Body of pancreas (tissue), 4 donors: ENCODE results near the gene EHBP1L1. TPM values are rescaled to one million over a fixed set of nuclear protein-coding genes. Genes with fewer than 3 reads are reported as not detected.

Experiments
- ATAC-seq: fragments of 150-250 bp; one replicate; pipeline ENCODE4 v1.9.1; 2016
- DNase-seq, 4 donors: peaks; one replicate each; pipeline ENCODE4 v3.0.0-alpha.2; 2019
- H3K27ac ChIP-seq, 4 donors: fragments of 200-600 bp; sonication (generic); 1 replicate in 3 of 4; 2 replicates in 1 of 4; pipeline versions ENCODE4 v1.5.1 to v1.6.1; 2016 to 2019; ENCODE audit warnings: mild to moderate bottlenecking in 1 of 4, mixed read lengths in 1 of 4, moderate library complexity in 1 of 4
- H3K27me3 ChIP-seq, 2 donors: fragments of 200-600 bp; sonication (generic); one replicate each; pipeline ENCODE4 v1.6.0; 2016; ENCODE audit warnings: mild to moderate bottlenecking in 1 of 2
- H3K36me3 ChIP-seq, 2 donors: fragments of 200-600 bp; sonication (generic); replicated peaks in 1 of 2; 2 replicates each; pipeline ENCODE4 v1.5.1; 2016; ENCODE audit warnings: low read depth in 2 of 2; ENCODE audit not compliant: insufficient read depth in 1 of 2
- H3K4me1 ChIP-seq: fragments of 200-600 bp; sonication (generic); one replicate; pipeline ENCODE4 v1.6.0; 2016
- H3K4me3 ChIP-seq, 2 donors: fragments of 200-600 bp; sonication (generic); 1 replicate in 1 of 2; 2 replicates in 1 of 2; pipeline ENCODE4 v1.5.1; 2016 to 2019
- H3K9me3 ChIP-seq, 3 donors: fragments of 200-600 bp; sonication (generic); 1 replicate in 2 of 3; 2 replicates in 1 of 3; pipeline ENCODE4 v1.5.1; 2016
- POLR2A ChIP-seq, 3 donors: fragments of 450-650 bp; IDR thresholded peaks; one replicate each; pipeline ENCODE4 v1.6.1; 2016; ENCODE audit warnings: antibody characterized with exemption in 3 of 3, mild to moderate bottlenecking in 2 of 3
- WGBS, 2 donors: methylation state at CpG; one replicate each; pipeline ENCODE4 v1.1.5; 2017; 5-methylcytosine and 5-hydroxymethylcytosine counted together
- intact Hi-C: fragments of 100-400 bp; cut with DNase I; formaldehyde crosslinking; loops from one replicate; pipeline ENCODE4 v1.15.1; 2023
- total RNA-seq, 2 donors: library from RNA; depleted of rRNA; stranded (reverse); fragments of >200 nt; gene quantifications; one replicate each; pipeline ENCODE4 v1.1.0, GENCODE V29; 2016
- TF ChIP-seq, protein P1 (sequence below), 7 experiments: fragments of 450-650 bp in 4 of 7; fragments of 200-600 bp in 3 of 7; sonication (generic) in 3 of 7; IDR thresholded peaks; one replicate each; pipeline ENCODE4 v1.5.1; 2016 to 2019; ENCODE audit warnings: antibody characterized with exemption in 7 of 7

Gene EHBP1L1
- total RNA-seq, 2 donors from 2014 or later: 35.0 to 76.1 TPM

DNA sequence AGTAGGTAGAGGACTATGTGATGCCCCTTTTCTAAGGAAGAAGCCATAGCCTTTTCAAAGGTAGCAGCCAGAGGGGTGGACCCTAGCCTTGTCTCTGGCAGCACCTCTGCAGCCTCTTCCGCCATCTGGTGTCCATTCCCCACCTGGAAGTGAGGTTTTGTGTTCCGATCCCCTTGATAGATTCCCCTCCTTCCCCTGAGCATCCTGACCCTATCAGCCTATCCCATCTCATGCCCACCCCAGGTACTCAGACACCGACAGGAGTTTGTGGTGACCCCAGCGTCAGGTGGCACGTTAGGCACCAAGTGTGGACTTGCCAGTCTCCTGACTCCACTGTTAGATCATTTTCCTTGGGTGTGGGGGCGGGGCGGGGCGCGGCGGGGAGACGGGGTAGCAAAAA, 3.9 kb upstream of the EHBP1L1 start:
- TF ChIP-seq, protein P1, sequence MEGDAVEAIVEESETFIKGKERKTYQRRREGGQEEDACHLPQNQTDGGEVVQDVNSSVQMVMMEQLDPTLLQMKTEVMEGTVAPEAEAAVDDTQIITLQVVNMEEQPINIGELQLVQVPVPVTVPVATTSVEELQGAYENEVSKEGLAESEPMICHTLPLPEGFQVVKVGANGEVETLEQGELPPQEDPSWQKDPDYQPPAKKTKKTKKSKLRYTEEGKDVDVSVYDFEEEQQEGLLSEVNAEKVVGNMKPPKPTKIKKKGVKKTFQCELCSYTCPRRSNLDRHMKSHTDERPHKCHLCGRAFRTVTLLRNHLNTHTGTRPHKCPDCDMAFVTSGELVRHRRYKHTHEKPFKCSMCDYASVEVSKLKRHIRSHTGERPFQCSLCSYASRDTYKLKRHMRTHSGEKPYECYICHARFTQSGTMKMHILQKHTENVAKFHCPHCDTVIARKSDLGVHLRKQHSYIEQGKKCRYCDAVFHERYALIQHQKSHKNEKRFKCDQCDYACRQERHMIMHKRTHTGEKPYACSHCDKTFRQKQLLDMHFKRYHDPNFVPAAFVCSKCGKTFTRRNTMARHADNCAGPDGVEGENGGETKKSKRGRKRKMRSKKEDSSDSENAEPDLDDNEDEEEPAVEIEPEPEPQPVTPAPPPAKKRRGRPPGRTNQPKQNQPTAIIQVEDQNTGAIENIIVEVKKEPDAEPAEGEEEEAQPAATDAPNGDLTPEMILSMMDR (IDR thresholded peaks at IDR 0.05): peak in 5 of 7 experiments; percentile 4 to 52 (median 44)
- TF ChIP-seq POLR2A (IDR thresholded peaks at IDR 0.05): peak in 1 of 3 donors; percentile 19
- peak; percentile 51 to 58 (median 52) for DNase-seq
- intact Hi-C loops: no loop called here

DNA sequence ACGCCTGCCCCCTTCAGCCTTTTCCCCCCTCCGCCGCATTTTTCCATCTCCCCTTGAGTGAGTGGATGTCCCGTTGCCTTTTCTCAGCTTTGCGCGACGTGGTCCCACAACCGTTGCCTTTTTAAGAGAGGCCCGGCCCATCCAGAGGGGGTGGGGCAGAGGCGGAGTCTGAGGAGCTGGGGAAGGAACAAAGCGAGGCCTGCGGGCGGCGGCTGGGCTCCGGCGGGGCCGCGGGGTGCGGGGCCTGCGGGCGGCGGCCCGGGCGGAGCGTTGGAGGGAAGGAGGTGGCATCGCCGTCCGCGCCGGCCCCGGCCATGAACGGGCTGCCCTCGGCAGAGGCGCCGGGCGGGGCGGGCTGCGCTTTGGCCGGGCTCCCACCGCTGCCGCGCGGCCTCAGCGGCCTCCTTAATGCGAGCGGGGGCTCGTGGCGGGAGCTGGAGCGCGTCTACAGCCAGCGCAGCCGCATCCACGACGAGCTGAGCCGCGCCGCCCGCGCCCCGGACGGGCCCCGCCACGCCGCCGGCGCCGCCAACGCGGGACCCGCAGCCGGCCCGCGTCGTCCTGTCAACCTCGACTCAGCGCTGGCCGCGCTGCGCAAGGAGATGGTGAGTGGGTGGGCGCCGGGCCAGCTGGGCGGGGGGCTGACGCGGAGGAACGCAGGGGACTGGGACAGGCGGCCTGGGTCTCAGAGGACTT, 3.3 kb upstream of the EHBP1L1 start, which contains the start of gene FAM89B:
Gene FAM89B (plus strand): TSS at position 183 of the 696 bp plus-strand sequence. CDS start 132 bp downstream, at position 315.
- H3K27ac ChIP-seq: peak within 1 kb of the TSS; percentile 72 to 94 (median 86)
- H3K36me3 ChIP-seq: no peaks in the 10 kb centered on the region
- peak; percentile 45 for ATAC-seq
- TF ChIP-seq, protein P1 (IDR thresholded peaks at IDR 0.05): no peak
- peak in 2 of 3 donors; percentile 25 to 28 for TF ChIP-seq POLR2A (IDR thresholded peaks at IDR 0.05)
- intact Hi-C loops: no loop called here
- WGBS, 2 donors: 0 to 1% methylated on average over 8 to 27 of the region's 86 CpGs
- peak within 1 kb of the TSS in 1 of 2 donors; percentile 49 for H3K4me3 ChIP-seq
- H3K4me1 ChIP-seq: peaks cover 76% of the 10 kb centered on the region
- H3K27me3 ChIP-seq: no peaks in the 10 kb centered on the region
- DNase-seq: peak; percentile 92 to 93 (median 92)
- H3K9me3 ChIP-seq: no peaks in the 10 kb centered on the region

More for the DNA sequence above, 3.9 kb upstream of the EHBP1L1 start:
- no peak for ATAC-seq
- Histone ChIP-seq H3K4me3 (no peak overlapping the region), H3K27ac (peak overlapping the region; percentile 72 to 94 (median 86)), H3K9me3 (no peaks in the 10 kb centered on the region), H3K4me1 (peaks cover 74% of the 10 kb centered on the region), H3K36me3 (no peaks in the 10 kb centered on the region), H3K27me3 (no peaks in the 10 kb centered on the region)
- WGBS, 2 donors: 0 to 6% methylated on average over 2 to 11 of the region's 11 CpGs

- peak overlapping the region in 1 of 2 donors; percentile 49 for H3K4me3 ChIP-seq
- ATAC-seq (no peak), DNase-seq (peak; percentile 41 to 60 (median 50))
- H3K27me3 ChIP-seq: no peaks in the 10 kb centered on the region
- H3K9me3 ChIP-seq: no peaks in the 10 kb centered on the region
- peak overlapping the region; percentile 72 to 94 (median 86) for H3K27ac ChIP-seq
- 22 to 27% methylated on average over 13 to 22 of the region's 22 CpGs for WGBS, 2 donors
- intact Hi-C loops: no loop called here
- peaks cover 71% of the 10 kb centered on the region for H3K4me1 ChIP-seq
- no peaks in the 10 kb centered on the region for H3K36me3 ChIP-seq
- TF ChIP-seq, protein P1 (IDR thresholded peaks at IDR 0.05): no peak
- TF ChIP-seq POLR2A (IDR thresholded peaks at IDR 0.05): no peak
Observed at GRCh38 chr11:65573391-65574079, 2.3 kb upstream of the EHBP1L1 start.

- no peaks in the 10 kb centered on the region for H3K36me3 ChIP-seq
- TF ChIP-seq, protein P1 (IDR thresholded peaks at IDR 0.05): peak; percentile 68 to 100 (median 93)
- TF ChIP-seq POLR2A (IDR thresholded peaks at IDR 0.05): peak in 1 of 3 donors; percentile 15
- DNase-seq: peak; percentile 85 to 92 (median 88)
- peak overlapping the region; percentile 72 to 94 (median 86) for H3K27ac ChIP-seq
- 1 to 2% methylated on average over 25 to 56 of the region's 67 CpGs for WGBS, 2 donors
- H3K4me1 ChIP-seq: peaks cover 64% of the 10 kb centered on the region
- H3K9me3 ChIP-seq: no peaks in the 10 kb centered on the region
- no peaks in the 10 kb centered on the region for H3K27me3 ChIP-seq
- ATAC-seq: peak; percentile 54
- H3K4me3 ChIP-seq: peak overlapping the region in 1 of 2 donors; percentile 25
- intact Hi-C loops: no loop called here
Observed at GRCh38 chr11:65574109-65574810, 1.6 kb upstream of the EHBP1L1 start.
